Loucy (cell line): Measurements from ENCODE around the gene CEP44.

Experiments
- H2AFZ ChIP-seq: fragments of 200-600 bp; sonication (generic); 2 replicates; pipeline ENCODE4 v1.6.0; 2016; ENCODE audit warnings: antibody characterized with exemption, mild to moderate bottlenecking, low read length, moderate library complexity
- H3F3A ChIP-seq: fragments of 200-600 bp; 2 replicates; pipeline ENCODE4 v1.6.0; 2016; ENCODE audit warnings: antibody characterized with exemption, low read depth, mild to moderate bottlenecking
- H3K27me3 ChIP-seq: fragments of 200-600 bp; sonication (generic); 2 replicates; pipeline ENCODE4 v1.6.1; 2014; ENCODE audit warnings: low read length, mild to moderate bottlenecking; ENCODE audit not compliant: insufficient read depth, poor library complexity, severe bottlenecking
- H3K36me3 ChIP-seq: fragments of 200-600 bp; sonication (generic); 2 replicates; pipeline ENCODE4 v1.6.1; 2016; ENCODE audit warnings: low read length; ENCODE audit not compliant: insufficient read depth
- H3K4me1 ChIP-seq: fragments of 200-600 bp; sonication (generic); 2 replicates; pipeline ENCODE4 v1.5.1; 2014; ENCODE audit warnings: low read length, mild to moderate bottlenecking; ENCODE audit not compliant: insufficient read depth, poor library complexity, severe bottlenecking
- H3K4me2 ChIP-seq: fragments of 200-600 bp; sonication (generic); 2 replicates; pipeline ENCODE4 v1.6.0; 2014; ENCODE audit warnings: antibody characterized with exemption, low read length, low read depth, mild to moderate bottlenecking; ENCODE audit not compliant: poor library complexity, severe bottlenecking
- H3K4me3 ChIP-seq: fragments of 200-600 bp; sonication (generic); 2 replicates; pipeline ENCODE4 v1.5.1; 2014; ENCODE audit warnings: low read length, mild to moderate bottlenecking, mixed read lengths; ENCODE audit not compliant: poor library complexity, severe bottlenecking
- H3K79me2 ChIP-seq: fragments of 200-600 bp; sonication (generic); 2 replicates; pipeline ENCODE4 v1.6.1; 2014; ENCODE audit warnings: low read length; ENCODE audit not compliant: insufficient read depth
- H3K9ac ChIP-seq: fragments of 200-600 bp; sonication (generic); 2 replicates; pipeline ENCODE4 v1.6.0; 2014; ENCODE audit warnings: mild to moderate bottlenecking, low read depth, low read length, moderate library complexity; ENCODE audit not compliant: poor library complexity, severe bottlenecking
- H3K9me2 ChIP-seq: fragments of 200-600 bp; sonication (generic); replicated peaks from 2 replicates; pipeline ENCODE4 v1.6.1; 2016; ENCODE audit warnings: low read depth, low read length, mixed read lengths
- H3K9me3 ChIP-seq: fragments of 200-600 bp; sonication (generic); 2 replicates; pipeline ENCODE4 v1.6.1; 2014; ENCODE audit warnings: mild to moderate bottlenecking, antibody characterized with exemption, low read length, low read depth; ENCODE audit not compliant: insufficient read depth
- H4K20me1 ChIP-seq: fragments of 200-600 bp; sonication (generic); 2 replicates; pipeline ENCODE4 v1.6.0; 2014; ENCODE audit warnings: antibody characterized with exemption, low read length, mild to moderate bottlenecking; ENCODE audit not compliant: insufficient read depth, poor library complexity, severe bottlenecking
- CTCF ChIP-seq: fragments of 200-600 bp; sonication (generic); conservative IDR thresholded peaks from 2 replicates; pipeline ENCODE4 v1.5.1; 2014; ENCODE audit warnings: mild to moderate bottlenecking, antibody characterized with exemption, low read length
- EZH2phosphoT487 ChIP-seq: fragments of 200-600 bp; IDR thresholded peaks from 2 replicates; pipeline ENCODE4 v1.6.1; 2018; ENCODE audit warnings: antibody characterized with exemption, mild to moderate bottlenecking, moderate library complexity, borderline replicate concordance

Gene CEP44

GRCh38 chr4:174274436-174274835 is 9.3 kb upstream of the CEP44 start:
- Histone ChIP-seq H2AFZ (no peak overlapping the region), H3K4me2 (no peak overlapping the region), H3K9ac (no peak overlapping the region), H3K9me2 (no peaks in the 10 kb centered on the region), H3K9me3 (no peaks in the 10 kb centered on the region), H3K4me3 (no peak overlapping the region), H3K36me3 (no peaks in the 10 kb centered on the region), H3F3A (no peaks in the 10 kb centered on the region), H3K4me1 (peaks cover 27% of the 10 kb centered on the region), H3K79me2 (peaks cover 73% of the 10 kb centered on the region), H3K27me3 (no peaks in the 10 kb centered on the region), H4K20me1 (peaks cover 9% of the 10 kb centered on the region)
- TF ChIP-seq CTCF (no peak), EZH2phosphoT487 (no peak)

GRCh38 chr4:174275101-174275500 is 8.6 kb upstream of the CEP44 start:
- Histone ChIP-seq H3K27me3 (no peaks in the 10 kb centered on the region), H3K4me2 (peak overlapping the region; percentile 7), H3K9me2 (no peaks in the 10 kb centered on the region), H3F3A (no peaks in the 10 kb centered on the region), H4K20me1 (peaks cover 9% of the 10 kb centered on the region), H3K79me2 (peaks cover 78% of the 10 kb centered on the region), H3K9ac (no peak overlapping the region), H3K4me1 (peaks cover 27% of the 10 kb centered on the region), H3K4me3 (no peak overlapping the region), H3K9me3 (no peaks in the 10 kb centered on the region), H3K36me3 (no peaks in the 10 kb centered on the region), H2AFZ (no peak overlapping the region)
- TF ChIP-seq EZH2phosphoT487 (no peak), CTCF (no peak)

GRCh38 chr4:174277433-174277832 is 6.3 kb upstream of the CEP44 start:
- peaks cover 14% of the 10 kb centered on the region for H4K20me1 ChIP-seq
- H3F3A ChIP-seq = no peaks in the 10 kb centered on the region
- peak overlapping the region; percentile 7 for H3K4me3 ChIP-seq
- peak overlapping the region; percentile 62 for H3K4me2 ChIP-seq
- no peaks in the 10 kb centered on the region for H3K9me2 ChIP-seq
- no peak for TF ChIP-seq CTCF
- TF ChIP-seq EZH2phosphoT487 = no peak
- no peaks in the 10 kb centered on the region for H3K9me3 ChIP-seq
- H3K4me1 ChIP-seq = peaks cover 45% of the 10 kb centered on the region
- peaks cover 87% of the 10 kb centered on the region for H3K79me2 ChIP-seq
- peak overlapping the region; percentile 28 for H3K9ac ChIP-seq
- H3K27me3 ChIP-seq = no peaks in the 10 kb centered on the region
- no peak overlapping the region for H2AFZ ChIP-seq
- H3K36me3 ChIP-seq = no peaks in the 10 kb centered on the region
